Measurements from ENCODE around the gene MAPK8.
"Not testable (repeated sequence)": the region's sequence is repeated elsewhere in the genome, so short reads cannot be mapped to it uniquely, and the experiment has no call there.

Gene MAPK8

GRCh38 chr10:48335788-48336187, 29.3 kb downstream of the MAPK8 start:
- no peak for DNase-seq (ENCODE audit: low read depth in 2 of 2)

GRCh38 chr10:48336978-48337599, 30.6 kb downstream of the MAPK8 start:
- DNase-seq (ENCODE audit: low read depth in 2 of 2), result no peak

GRCh38 chr10:48340734-48341133, 34.3 kb downstream of the MAPK8 start:
- DNase-seq (ENCODE audit: low read depth in 2 of 2), result no peak

GRCh38 chr10:48343106-48343505, 36.6 kb downstream of the MAPK8 start:
- DNase-seq (ENCODE audit: low read depth in 2 of 2), result no peak

- no peak for DNase-seq (ENCODE audit: low read depth in 2 of 2)
Measured at GRCh38 chr10:48343921-48344598, 37.6 kb downstream of the MAPK8 start.

GRCh38 chr10:48346248-48346647, 39.8 kb downstream of the MAPK8 start:
- DNase-seq (ENCODE audit: low read depth in 2 of 2), result not testable (repeated sequence)

GRCh38 chr10:48347539-48347938, 41.1 kb downstream of the MAPK8 start:
- not testable (repeated sequence) for DNase-seq (ENCODE audit: low read depth in 2 of 2)

- DNase-seq (ENCODE audit: low read depth in 2 of 2), result not testable (repeated sequence)
Measured at GRCh38 chr10:48347943-48348342, 41.5 kb downstream of the MAPK8 start.

GRCh38 chr10:48353246-48353645, 46.8 kb downstream of the MAPK8 start:
- no peak for DNase-seq (ENCODE audit: low read depth in 2 of 2)

GRCh38 chr10:48357631-48358030, 51.2 kb downstream of the MAPK8 start:
- no peak for DNase-seq (ENCODE audit: low read depth in 2 of 2)

- DNase-seq (ENCODE audit: low read depth in 2 of 2), result no peak
Measured at GRCh38 chr10:48358162-48358561, 51.7 kb downstream of the MAPK8 start.

GRCh38 chr10:48358838-48359237, 52.4 kb downstream of the MAPK8 start:
- DNase-seq (ENCODE audit: low read depth in 2 of 2), result no peak

- DNase-seq (ENCODE audit: low read depth in 2 of 2), result no peak
Measured at GRCh38 chr10:48361176-48361575, 54.7 kb downstream of the MAPK8 start.

- DNase-seq (ENCODE audit: low read depth in 2 of 2), result no peak
Measured at GRCh38 chr10:48363617-48364355, 57.3 kb downstream of the MAPK8 start.

- no peak for DNase-seq (ENCODE audit: low read depth in 2 of 2)
Measured at GRCh38 chr10:48364659-48365405, 58.4 kb downstream of the MAPK8 start.

- DNase-seq (ENCODE audit: low read depth in 2 of 2), result no peak
Measured at GRCh38 chr10:48365668-48366067, 59.2 kb downstream of the MAPK8 start.

GRCh38 chr10:48366261-48366660, 59.8 kb downstream of the MAPK8 start:
- DNase-seq (ENCODE audit: low read depth in 2 of 2), result no peak

GRCh38 chr10:48369501-48369900, 63.0 kb downstream of the MAPK8 start:
- no peak for DNase-seq (ENCODE audit: low read depth in 2 of 2)

- DNase-seq (ENCODE audit: low read depth in 2 of 2), result no peak
Measured at GRCh38 chr10:48377751-48378530, 71.5 kb downstream of the MAPK8 start.

GRCh38 chr10:48378675-48379074, 72.2 kb downstream of the MAPK8 start:
- DNase-seq (ENCODE audit: low read depth in 2 of 2), result no peak

GRCh38 chr10:48381971-48382370, 75.5 kb downstream of the MAPK8 start:
- DNase-seq (ENCODE audit: low read depth in 2 of 2), result no peak
